ENCODE data around the gene LCE7A. TPM values are rescaled to one million over a fixed set of nuclear protein-coding genes. Genes with fewer than 3 reads are reported as not detected.

Gene LCE7A
- polyA plus RNA-seq, 1 donor (not counting 4 experiments of a cell fraction or from before 2014, with no cell fraction given): not detected

GRCh38 chr1:152907686-152908601 is 48.1 kb downstream of the LCE7A start, which contains the start of gene IVL:
TSS of gene IVL (plus strand) at chr1:152908546. CDS start at chr1:152909798, 1,252 bp downstream.
- H3K9ac ChIP-seq (ENCODE audit: control insufficient read depth, extremely low read depth, insufficient read depth, low read length): no peak within 1 kb of the TSS
- no peak for DNase-seq (ENCODE audit: low read depth, low spot score)
- H3K4me2 ChIP-seq (ENCODE audit: control insufficient read depth, extremely low read depth, insufficient read depth, low read depth, low read length): peak within 1 kb of the TSS; percentile 53
- H3K4me1 ChIP-seq (ENCODE audit: control insufficient read depth, extremely low read depth, insufficient read depth, low read length): peaks cover 47% of the 10 kb centered on the region
- H2AFZ ChIP-seq (ENCODE audit: control insufficient read depth, low read length): peak within 1 kb of the TSS; percentile 36
- no peaks in the 10 kb centered on the region for H3K9me3 ChIP-seq (ENCODE audit: control insufficient read depth, low read depth, low read length)
- no peaks in the 10 kb centered on the region for H3K9me1 ChIP-seq (ENCODE audit: control insufficient read depth, extremely low read depth, insufficient read depth, low read length)
- no peaks in the 10 kb centered on the region for H3K36me3 ChIP-seq (ENCODE audit: control insufficient read depth in 2 of 2, extremely low read depth in 1 of 2, insufficient read depth in 2 of 2, low read length in 2 of 2)
- no peak for TF ChIP-seq EZH2 (IDR thresholded peaks at IDR 0.05; ENCODE audit: low read length)
- TF ChIP-seq CTCF (optimal IDR thresholded peaks at IDR 0.05 in 1 of 3, IDR thresholded peaks at IDR 0.05 in 1 of 3, conservative IDR thresholded peaks at IDR 0.05 in 1 of 3; ENCODE audit: extremely low read depth in 1 of 3, insufficient read depth in 2 of 3, low read length in 3 of 3): no peak
- dilution Hi-C loops (cut with MboI; ENCODE audit: extremely low pct_ligation_motif_present, low sequenced_read_pairs): no loop called here
- peak; percentile 73 for FAIRE-seq
- peak within 1 kb of the TSS; percentile 92 for H3K27ac ChIP-seq (ENCODE audit: control insufficient read depth, insufficient read depth, low read length)
- H3K4me3 ChIP-seq (ENCODE audit: control insufficient read depth in 2 of 3, extremely low read depth in 1 of 3, insufficient read depth in 2 of 3, low read depth in 1 of 3, low read length in 3 of 3): peak within 1 kb of the TSS in 1 of 3 experiments; percentile 8
- no peaks in the 10 kb centered on the region for H3K79me2 ChIP-seq (ENCODE audit: control insufficient read depth, insufficient read depth, low read length)
- no peaks in the 10 kb centered on the region for H4K20me1 ChIP-seq (ENCODE audit: control insufficient read depth, extremely low read depth, insufficient read depth, low read length)
- H3K27me3 ChIP-seq (ENCODE audit: control insufficient read depth, extremely low read depth, insufficient read depth, low read length): no peaks in the 10 kb centered on the region

GRCh38 chr1:152909206-152909605 is 49.4 kb downstream of the LCE7A start:
- Histone ChIP-seq H3K4me3 (ENCODE audit: control insufficient read depth in 2 of 3, extremely low read depth in 1 of 3, insufficient read depth in 2 of 3, low read depth in 1 of 3, low read length in 3 of 3) (no peak overlapping the region), H3K4me2 (ENCODE audit: control insufficient read depth, extremely low read depth, insufficient read depth, low read depth, low read length) (no peak overlapping the region), H4K20me1 (ENCODE audit: control insufficient read depth, extremely low read depth, insufficient read depth, low read length) (no peaks in the 10 kb centered on the region), H3K9ac (ENCODE audit: control insufficient read depth, extremely low read depth, insufficient read depth, low read length) (no peak overlapping the region), H3K36me3 (ENCODE audit: control insufficient read depth in 2 of 2, extremely low read depth in 1 of 2, insufficient read depth in 2 of 2, low read length in 2 of 2) (no peaks in the 10 kb centered on the region), H3K9me3 (ENCODE audit: control insufficient read depth, low read depth, low read length) (no peaks in the 10 kb centered on the region), H3K4me1 (ENCODE audit: control insufficient read depth, extremely low read depth, insufficient read depth, low read length) (peaks cover 47% of the 10 kb centered on the region), H3K9me1 (ENCODE audit: control insufficient read depth, extremely low read depth, insufficient read depth, low read length) (no peaks in the 10 kb centered on the region), H3K79me2 (ENCODE audit: control insufficient read depth, insufficient read depth, low read length) (no peaks in the 10 kb centered on the region), H3K27ac (ENCODE audit: control insufficient read depth, insufficient read depth, low read length) (no peak overlapping the region), H2AFZ (ENCODE audit: control insufficient read depth, low read length) (no peak overlapping the region), H3K27me3 (ENCODE audit: control insufficient read depth, extremely low read depth, insufficient read depth, low read length) (no peaks in the 10 kb centered on the region)
- no peak for FAIRE-seq
- TF ChIP-seq EZH2 (IDR thresholded peaks at IDR 0.05; ENCODE audit: low read length) (no peak), CTCF (optimal IDR thresholded peaks at IDR 0.05 in 1 of 3, IDR thresholded peaks at IDR 0.05 in 1 of 3, conservative IDR thresholded peaks at IDR 0.05 in 1 of 3; ENCODE audit: extremely low read depth in 1 of 3, insufficient read depth in 2 of 3, low read length in 3 of 3) (no peak)
- dilution Hi-C loops (cut with MboI; ENCODE audit: extremely low pct_ligation_motif_present, low sequenced_read_pairs): no loop called here
- DNase-seq (ENCODE audit: low read depth, low spot score): no peak

Other genes with a start within 250 kb of the LCE7A start
- gene LCE3B, start 246.2 kb upstream of the LCE7A start, polyA plus RNA-seq: not detected in 3 replicates
- gene LCE3A, start 236.9 kb upstream of the LCE7A start, polyA plus RNA-seq: not detected in 3 replicates
- not detected in 3 replicates for gene LCE2D, start 196.6 kb upstream of the LCE7A start, polyA plus RNA-seq
- 0.41 to 0.48 TPM in 2 of 3 replicates, not detected in the other for gene LCE2C, start 184.7 kb upstream of the LCE7A start, polyA plus RNA-seq
- 0.14 to 0.83 TPM (median 0.49 TPM) in 3 replicates for gene LCE2B, start 173.9 kb upstream of the LCE7A start, polyA plus RNA-seq
- 0.12 to 0.16 TPM in 2 of 3 replicates, not detected in the other for gene LCE2A, start 161.7 kb upstream of the LCE7A start, polyA plus RNA-seq
- not detected in 3 replicates for gene LCE4A, start 151.8 kb upstream of the LCE7A start, polyA plus RNA-seq
- 0.82 to 2.0 TPM (median 0.90 TPM) in 3 replicates for gene KPRP, start 102.0 kb upstream of the LCE7A start, polyA plus RNA-seq
- gene LCE1F, start 84.9 kb upstream of the LCE7A start, polyA plus RNA-seq: not detected in 3 replicates
- 0.59 to 1.0 TPM (median 0.86 TPM) in 3 replicates for gene LCE1E, start 73.7 kb upstream of the LCE7A start, polyA plus RNA-seq
- 0.33 TPM in 1 of 3 replicates, not detected in the others for gene LCE1D, start 63.3 kb upstream of the LCE7A start, polyA plus RNA-seq
- gene LCE1C, start 53.3 kb upstream of the LCE7A start, polyA plus RNA-seq: 1.8 TPM in 3 replicates
- gene LCE1B, start 48.0 kb upstream of the LCE7A start, polyA plus RNA-seq: 0.34 to 0.57 TPM (median 0.48 TPM) in 3 replicates
- 0.43 TPM in 1 of 3 replicates, not detected in the others for gene LCE1A, start 32.5 kb upstream of the LCE7A start, polyA plus RNA-seq
- gene LCE6A, start 17.1 kb upstream of the LCE7A start, polyA plus RNA-seq: 0.32 to 1.2 TPM (median 0.60 TPM) in 3 replicates
- 0.08 to 0.53 TPM in 2 of 3 replicates, not detected in the other for gene SMCP, start 18.3 kb downstream of the LCE7A start, polyA plus RNA-seq
- gene IVL, start 48.5 kb downstream of the LCE7A start, polyA plus RNA-seq: 61.1 to 231 TPM (median 89.2 TPM) in 3 replicates
- 0.12 to 0.35 TPM (median 0.30 TPM) in 3 replicates for gene SPRR5, start 87.2 kb downstream of the LCE7A start, polyA plus RNA-seq
- 1.7 to 4.8 TPM (median 1.9 TPM) in 3 replicates for gene SPRR4, start 110.7 kb downstream of the LCE7A start, polyA plus RNA-seq
- 5.5 to 35.0 TPM (median 18.0 TPM) in 3 replicates for gene SPRR1A, start 124.1 kb downstream of the LCE7A start, polyA plus RNA-seq
- 2.9 to 8.3 TPM (median 5.4 TPM) in 3 replicates for gene SPRR3, start 141.8 kb downstream of the LCE7A start, polyA plus RNA-seq
- 253 to 503 TPM (median 436 TPM) in 3 replicates for gene SPRR1B, start 171.2 kb downstream of the LCE7A start, polyA plus RNA-seq
- gene SPRR2D, start 181.1 kb downstream of the LCE7A start, polyA plus RNA-seq: 6.6 to 29.4 TPM (median 13.4 TPM) in 3 replicates
- gene SPRR2A, start 197.5 kb downstream of the LCE7A start, polyA plus RNA-seq: 4.7 to 21.5 TPM (median 5.5 TPM) in 3 replicates
- 0.45 to 0.48 TPM in 2 of 3 replicates, not detected in the other for gene SPRR2B, start 211.6 kb downstream of the LCE7A start, polyA plus RNA-seq
- gene SPRR2E, start 234.5 kb downstream of the LCE7A start, polyA plus RNA-seq: 6.7 to 16.2 TPM (median 10.5 TPM) in 3 replicates